ENCODE results near the gene SENP1.
A peak's percentile ranks its signal among the peaks of the same experiment; 100 is the strongest.
"Not testable (repeated sequence)": the region's sequence is repeated elsewhere in the genome, so short reads cannot be mapped to it uniquely, and the experiment has no call there.

Gene SENP1

GRCh38 chr12:48105867-48106680 lies at the start of gene SENP1:
Gene SENP1, minus strand, starts transcription at chr12:48106079. Its CDS starts 4,607 bp downstream, at chr12:48101472.
- FAIRE-seq = peak; percentile 23
- DNase-seq (ENCODE audit: insufficient read length, low spot score) = peak; percentile 78

- DNase-seq (ENCODE audit: insufficient read length, low spot score) (no peak), FAIRE-seq (no peak)
Observed at GRCh38 chr12:48151103-48151771, 45.4 kb upstream of the SENP1 start.

GRCh38 chr12:48145981-48146380 lies 40.1 kb upstream of the SENP1 start:
- DNase-seq (ENCODE audit: insufficient read length, low spot score) = no peak
- FAIRE-seq = no peak

- no peak for FAIRE-seq
- DNase-seq (ENCODE audit: insufficient read length, low spot score) = no peak
Observed at GRCh38 chr12:48143898-48144297, 38.0 kb upstream of the SENP1 start.

GRCh38 chr12:48142818-48143674 lies 37.2 kb upstream of the SENP1 start:
- DNase-seq (ENCODE audit: insufficient read length, low spot score) = no peak
- no peak for FAIRE-seq

- DNase-seq (ENCODE audit: insufficient read length, low spot score) (no peak), FAIRE-seq (no peak)
Observed at GRCh38 chr12:48135027-48135426, 29.1 kb upstream of the SENP1 start.

GRCh38 chr12:48132826-48133225 lies 26.9 kb upstream of the SENP1 start:
- DNase-seq (ENCODE audit: insufficient read length, low spot score) (no peak), FAIRE-seq (no peak)

- DNase-seq (ENCODE audit: insufficient read length, low spot score) (no peak), FAIRE-seq (no peak)
Observed at GRCh38 chr12:48131517-48131916, 25.6 kb upstream of the SENP1 start.

GRCh38 chr12:48129376-48129775 lies 23.5 kb upstream of the SENP1 start:
- DNase-seq (ENCODE audit: insufficient read length, low spot score) (no peak), FAIRE-seq (no peak)

- no peak for FAIRE-seq
- no peak for DNase-seq (ENCODE audit: insufficient read length, low spot score)
Observed at GRCh38 chr12:48128800-48129199, 22.9 kb upstream of the SENP1 start.

- FAIRE-seq = no peak
Observed at GRCh38 chr12:48126953-48127630, 21.2 kb upstream of the SENP1 start.

GRCh38 chr12:48125985-48126384 lies 20.1 kb upstream of the SENP1 start:
- FAIRE-seq (no peak), DNase-seq (ENCODE audit: insufficient read length, low spot score) (no peak)

More at GRCh38 chr12:48126953-48127630, 21.2 kb upstream of the SENP1 start:
- no peak for DNase-seq (ENCODE audit: insufficient read length, low spot score)

- not testable (repeated sequence) for FAIRE-seq
Observed at GRCh38 chr12:48125542-48125941, 19.7 kb upstream of the SENP1 start.

GRCh38 chr12:48123169-48123568 lies 17.3 kb upstream of the SENP1 start:
- FAIRE-seq (no peak), DNase-seq (ENCODE audit: insufficient read length, low spot score) (no peak)

More at GRCh38 chr12:48125542-48125941, 19.7 kb upstream of the SENP1 start:
- not testable (repeated sequence) for DNase-seq (ENCODE audit: insufficient read length, low spot score)

- DNase-seq (ENCODE audit: insufficient read length, low spot score) = no peak
- no peak for FAIRE-seq
Observed at GRCh38 chr12:48122065-48122834, 16.4 kb upstream of the SENP1 start.

GRCh38 chr12:48121522-48121921 lies 15.6 kb upstream of the SENP1 start:
- DNase-seq (ENCODE audit: insufficient read length, low spot score) = no peak
- no peak for FAIRE-seq

- DNase-seq (ENCODE audit: insufficient read length, low spot score) = peak; percentile 22
- FAIRE-seq = no peak
Observed at GRCh38 chr12:48119834-48120195, 13.9 kb upstream of the SENP1 start.

GRCh38 chr12:48119078-48119833 lies 13.4 kb upstream of the SENP1 start, which contains the start of gene PFKM:
Gene PFKM, plus strand, starts transcription at chr12:48119364. Its CDS starts 3,411 bp downstream, at chr12:48122775.
- FAIRE-seq (peak; percentile 85), DNase-seq (ENCODE audit: insufficient read length, low spot score) (peak; percentile 84)

Measured in HTR-8/SVneo (cell line).